ENCODE data around the gene ZSWIM3. TPM values are rescaled to one million over a fixed set of nuclear protein-coding genes. Genes with fewer than 3 reads are reported as not detected.

The ZSWIM3 gene
- total RNA-seq, 1 donor = 8.1 TPM

GRCh38 chr20:45925821-45926506 lies 68.5 kb downstream of the ZSWIM3 start:
- DNase-seq (ENCODE audit: low read depth in 2 of 3, low spot score in 2 of 3) = no peak

GRCh38 chr20:45926731-45927070 lies 69.3 kb downstream of the ZSWIM3 start:
- DNase-seq (ENCODE audit: low read depth in 2 of 3, low spot score in 2 of 3) = no peak

- DNase-seq (ENCODE audit: low read depth in 2 of 3, low spot score in 2 of 3) = no peak
Observed at GRCh38 chr20:45927071-45927878, 69.9 kb downstream of the ZSWIM3 start.

Other genes starting within 250 kb of the ZSWIM3 start
- gene WFDC10A, start 227.9 kb upstream of the ZSWIM3 start, total RNA-seq = not detected
- gene WFDC9, start 226.3 kb upstream of the ZSWIM3 start, total RNA-seq = not detected
- not detected for gene WFDC11, start 187.4 kb upstream of the ZSWIM3 start, total RNA-seq
- gene WFDC13, start 155.6 kb upstream of the ZSWIM3 start, total RNA-seq = not detected
- not detected for gene WFDC10B, start 152.6 kb upstream of the ZSWIM3 start, total RNA-seq
- gene SPINT4, start 135.3 kb upstream of the ZSWIM3 start, total RNA-seq = not detected
- not detected for gene WFDC3, start 65.7 kb upstream of the ZSWIM3 start, total RNA-seq
- gene DNTTIP1, start 65.7 kb upstream of the ZSWIM3 start, total RNA-seq = 22.4 TPM
- gene UBE2C, start 45.0 kb upstream of the ZSWIM3 start, total RNA-seq = 3.8 TPM
- 1.1 TPM for gene TNNC2, start 30.3 kb upstream of the ZSWIM3 start, total RNA-seq
- gene SNX21, start 23.8 kb upstream of the ZSWIM3 start, total RNA-seq = 10.5 TPM
- 58.7 TPM for gene ACOT8, start 222 bp upstream of the ZSWIM3 start, total RNA-seq
- 32.6 TPM for gene ZSWIM1, start 23.6 kb downstream of the ZSWIM3 start, total RNA-seq
- 5.9 TPM for gene SPATA25, start 30.0 kb downstream of the ZSWIM3 start, total RNA-seq
- gene NEURL2, start 33.6 kb downstream of the ZSWIM3 start, total RNA-seq = 21.5 TPM
- 112 TPM for gene CTSA, start 33.7 kb downstream of the ZSWIM3 start, total RNA-seq
- gene PLTP, start 54.5 kb downstream of the ZSWIM3 start, total RNA-seq = 31.5 TPM
- 45.0 TPM for gene PCIF1, start 77.1 kb downstream of the ZSWIM3 start, total RNA-seq
- gene ZNF335, start 114.6 kb downstream of the ZSWIM3 start, total RNA-seq = 59.5 TPM
- gene MMP9, start 151.3 kb downstream of the ZSWIM3 start, total RNA-seq = 1.9 TPM
- gene SLC12A5, start 171.6 kb downstream of the ZSWIM3 start, total RNA-seq = 1.9 TPM
- gene NCOA5, start 232.3 kb downstream of the ZSWIM3 start, total RNA-seq = 19.7 TPM